Neural progenitor cell (in vitro differentiated cells): ENCODE measurements around the gene PPP1R9A. TPM values are rescaled to one million over a fixed set of nuclear protein-coding genes. Genes with fewer than 3 reads are reported as not detected.

Experiments
- DNase-seq: peaks from one replicate; pipeline ENCODE4 v3.0.0-alpha.2; 2016; ENCODE audit warnings: low spot score
- H2AFZ ChIP-seq: fragments of 200-600 bp; sonication (generic); replicated peaks from 2 replicates; pipeline ENCODE4 v1.6.1; 2016; ENCODE audit warnings: antibody characterized with exemption
- H3F3A ChIP-seq: fragments of 200-600 bp; sonication (generic); 2 replicates; pipeline ENCODE4 v1.6.1; 2016; ENCODE audit warnings: antibody characterized with exemption, low read depth
- H3K27ac ChIP-seq: fragments of 200-600 bp; sonication (generic); 2 replicates; pipeline ENCODE4 v1.5.1; 2016; ENCODE audit warnings: mild to moderate bottlenecking
- H3K27me3 ChIP-seq: fragments of 200-600 bp; sonication (generic); 2 replicates; pipeline ENCODE4 v1.6.1; 2016; ENCODE audit warnings: mild to moderate bottlenecking, moderate library complexity
- H3K36me3 ChIP-seq: fragments of 200-600 bp; sonication (generic); 2 replicates; pipeline ENCODE4 v1.5.1; 2016
- H3K4me1 ChIP-seq: fragments of 200-600 bp; sonication (generic); 2 replicates; pipeline ENCODE4 v1.6.1; 2016; ENCODE audit warnings: mixed run types
- H3K4me2 ChIP-seq: fragments of 200-600 bp; sonication (generic); 2 replicates; pipeline ENCODE4 v1.6.1; 2016
- H3K4me3 ChIP-seq: fragments of 200-600 bp; sonication (generic); 2 replicates; pipeline ENCODE4 v1.5.1; 2016
- H3K79me2 ChIP-seq: fragments of 200-600 bp; sonication (generic); 2 replicates; pipeline ENCODE4 v1.6.1; 2016; ENCODE audit warnings: low read depth
- H3K9ac ChIP-seq: fragments of 200-600 bp; sonication (generic); 2 replicates; pipeline ENCODE4 v1.6.1; 2016
- H3K9me3 ChIP-seq: fragments of 200-600 bp; sonication (generic); 2 replicates; pipeline ENCODE4 v1.5.1; 2016; ENCODE audit warnings: low read depth
- H4K20me1 ChIP-seq: fragments of 200-600 bp; sonication (generic); 2 replicates; pipeline ENCODE4 v1.6.1; 2016; ENCODE audit warnings: low read depth
- H3K27ac Mint-ChIP-seq: 3 replicates; pipeline ENCODE4 v1.8.0; 2021; ENCODE audit warnings: mixed read lengths
- H3K27me3 Mint-ChIP-seq: 2 replicates; pipeline ENCODE4 v1.8.0; 2022; ENCODE audit warnings: low read depth, mild to moderate bottlenecking, inconsistent platforms, moderate library complexity, mixed read lengths; ENCODE audit not compliant: insufficient read depth
- H3K36me3 Mint-ChIP-seq: 3 replicates; pipeline ENCODE4 v1.8.0; 2021; ENCODE audit warnings: mixed read lengths
- H3K4me1 Mint-ChIP-seq: 3 replicates; pipeline ENCODE4 v1.8.0; 2021; ENCODE audit warnings: mixed read lengths
- H3K4me3 Mint-ChIP-seq: 3 replicates; pipeline ENCODE4 v1.8.0; 2021; ENCODE audit warnings: mild to moderate bottlenecking, moderate library complexity, mixed read lengths
- H3K9me3 Mint-ChIP-seq: 3 replicates; pipeline ENCODE4 v1.8.0; 2020; ENCODE audit warnings: mixed read lengths
- EZH2 ChIP-seq: fragments of 200-600 bp; sonication (generic); IDR thresholded peaks from 2 replicates; pipeline ENCODE4 v1.6.1; 2017; ENCODE audit warnings: antibody characterized with exemption, mild to moderate bottlenecking, moderate library complexity
- EZH2phosphoT487 ChIP-seq: fragments of 200-600 bp; sonication (generic); IDR thresholded peaks from 2 replicates; pipeline ENCODE4 v1.6.1; 2017; ENCODE audit warnings: antibody characterized with exemption
- total RNA-seq: library from RNA; depleted of rRNA; stranded (reverse); fragments of >200 nt; gene quantifications from 2 replicates; pipeline ENCODE4 v1.2.3, GENCODE V29; 2015; ENCODE audit warnings: low replicate concordance
- TF ChIP-seq, protein P1 (sequence below): fragments of 200-600 bp; sonication (generic); IDR thresholded peaks from 2 replicates; pipeline ENCODE4 v1.5.1; 2017; ENCODE audit warnings: antibody characterized with exemption, mild to moderate bottlenecking

The PPP1R9A gene
- total RNA-seq, 1 donor from 2014 or later: 40.7 TPM

GRCh38 chr7:95297041-95297440 lies 389.6 kb downstream of the PPP1R9A start:
- H3K9ac ChIP-seq: no peak overlapping the region
- no peaks in the 10 kb centered on the region for H3K4me1 Mint-ChIP-seq
- H3K36me3 ChIP-seq: peaks cover under 1% of the 10 kb centered on the region
- H3F3A ChIP-seq: no peaks in the 10 kb centered on the region
- H3K27me3 ChIP-seq: no peaks in the 10 kb centered on the region
- no peak overlapping the region for H2AFZ ChIP-seq
- H3K27ac ChIP-seq: no peak overlapping the region
- H3K79me2 ChIP-seq: no peaks in the 10 kb centered on the region
- H3K4me3 ChIP-seq: no peak overlapping the region
- no peak overlapping the region for H3K27ac Mint-ChIP-seq
- no peak for DNase-seq
- peaks cover 6% of the 10 kb centered on the region for H3K36me3 Mint-ChIP-seq
- H3K4me3 Mint-ChIP-seq: no peak overlapping the region
- H3K9me3 Mint-ChIP-seq: no peaks in the 10 kb centered on the region
- TF ChIP-seq, protein P1, sequence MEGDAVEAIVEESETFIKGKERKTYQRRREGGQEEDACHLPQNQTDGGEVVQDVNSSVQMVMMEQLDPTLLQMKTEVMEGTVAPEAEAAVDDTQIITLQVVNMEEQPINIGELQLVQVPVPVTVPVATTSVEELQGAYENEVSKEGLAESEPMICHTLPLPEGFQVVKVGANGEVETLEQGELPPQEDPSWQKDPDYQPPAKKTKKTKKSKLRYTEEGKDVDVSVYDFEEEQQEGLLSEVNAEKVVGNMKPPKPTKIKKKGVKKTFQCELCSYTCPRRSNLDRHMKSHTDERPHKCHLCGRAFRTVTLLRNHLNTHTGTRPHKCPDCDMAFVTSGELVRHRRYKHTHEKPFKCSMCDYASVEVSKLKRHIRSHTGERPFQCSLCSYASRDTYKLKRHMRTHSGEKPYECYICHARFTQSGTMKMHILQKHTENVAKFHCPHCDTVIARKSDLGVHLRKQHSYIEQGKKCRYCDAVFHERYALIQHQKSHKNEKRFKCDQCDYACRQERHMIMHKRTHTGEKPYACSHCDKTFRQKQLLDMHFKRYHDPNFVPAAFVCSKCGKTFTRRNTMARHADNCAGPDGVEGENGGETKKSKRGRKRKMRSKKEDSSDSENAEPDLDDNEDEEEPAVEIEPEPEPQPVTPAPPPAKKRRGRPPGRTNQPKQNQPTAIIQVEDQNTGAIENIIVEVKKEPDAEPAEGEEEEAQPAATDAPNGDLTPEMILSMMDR: no peak
- TF ChIP-seq EZH2: no peak
- no peak for TF ChIP-seq EZH2phosphoT487
- no peaks in the 10 kb centered on the region for H3K9me3 ChIP-seq
- peaks cover 3% of the 10 kb centered on the region for H3K27me3 Mint-ChIP-seq
- H3K4me2 ChIP-seq: no peak overlapping the region
- no peaks in the 10 kb centered on the region for H4K20me1 ChIP-seq
- no peaks in the 10 kb centered on the region for H3K4me1 ChIP-seq

- Histone ChIP-seq H3K4me3 (no peak overlapping the region), H3K4me2 (no peak overlapping the region), H3K79me2 (no peaks in the 10 kb centered on the region), H3F3A (no peaks in the 10 kb centered on the region), H2AFZ (no peak overlapping the region), H3K9me3 (no peaks in the 10 kb centered on the region), H3K36me3 (no peaks in the 10 kb centered on the region), H3K27ac (no peak overlapping the region), H3K9ac (no peak overlapping the region), H4K20me1 (no peaks in the 10 kb centered on the region), H3K4me1 (peaks cover 4% of the 10 kb centered on the region), H3K27me3 (no peaks in the 10 kb centered on the region)
- no peak for DNase-seq
- Mint-ChIP-seq H3K4me1 (peaks cover 4% of the 10 kb centered on the region), H3K27me3 (peaks cover 3% of the 10 kb centered on the region), H3K27ac (no peak overlapping the region), H3K9me3 (no peaks in the 10 kb centered on the region), H3K36me3 (peaks cover 6% of the 10 kb centered on the region), H3K4me3 (no peak overlapping the region)
- TF ChIP-seq EZH2phosphoT487 (no peak), EZH2 (no peak)
- TF ChIP-seq, protein P1: no peak
Observed at GRCh38 chr7:95298091-95298490, 390.7 kb downstream of the PPP1R9A start.

GRCh38 chr7:95303013-95303905 lies 395.9 kb downstream of the PPP1R9A start:
- Histone ChIP-seq H3K4me1 (peaks cover 10% of the 10 kb centered on the region), H3K27ac (no peak overlapping the region), H3K36me3 (no peaks in the 10 kb centered on the region), H3K27me3 (no peaks in the 10 kb centered on the region), H3K4me2 (no peak overlapping the region), H3F3A (no peaks in the 10 kb centered on the region), H3K9me3 (no peaks in the 10 kb centered on the region), H4K20me1 (no peaks in the 10 kb centered on the region), H3K4me3 (no peak overlapping the region), H2AFZ (no peak overlapping the region), H3K79me2 (no peaks in the 10 kb centered on the region), H3K9ac (no peak overlapping the region)
- Mint-ChIP-seq H3K27me3 (no peaks in the 10 kb centered on the region), H3K36me3 (no peaks in the 10 kb centered on the region), H3K9me3 (no peaks in the 10 kb centered on the region), H3K4me1 (peaks cover 19% of the 10 kb centered on the region), H3K27ac (no peak overlapping the region), H3K4me3 (no peak overlapping the region)
- DNase-seq: no peak
- TF ChIP-seq EZH2phosphoT487: no peak
- TF ChIP-seq, protein P1: no peak
- TF ChIP-seq EZH2: no peak
